Measurements from ENCODE around the gene C11orf21.

DNA sequence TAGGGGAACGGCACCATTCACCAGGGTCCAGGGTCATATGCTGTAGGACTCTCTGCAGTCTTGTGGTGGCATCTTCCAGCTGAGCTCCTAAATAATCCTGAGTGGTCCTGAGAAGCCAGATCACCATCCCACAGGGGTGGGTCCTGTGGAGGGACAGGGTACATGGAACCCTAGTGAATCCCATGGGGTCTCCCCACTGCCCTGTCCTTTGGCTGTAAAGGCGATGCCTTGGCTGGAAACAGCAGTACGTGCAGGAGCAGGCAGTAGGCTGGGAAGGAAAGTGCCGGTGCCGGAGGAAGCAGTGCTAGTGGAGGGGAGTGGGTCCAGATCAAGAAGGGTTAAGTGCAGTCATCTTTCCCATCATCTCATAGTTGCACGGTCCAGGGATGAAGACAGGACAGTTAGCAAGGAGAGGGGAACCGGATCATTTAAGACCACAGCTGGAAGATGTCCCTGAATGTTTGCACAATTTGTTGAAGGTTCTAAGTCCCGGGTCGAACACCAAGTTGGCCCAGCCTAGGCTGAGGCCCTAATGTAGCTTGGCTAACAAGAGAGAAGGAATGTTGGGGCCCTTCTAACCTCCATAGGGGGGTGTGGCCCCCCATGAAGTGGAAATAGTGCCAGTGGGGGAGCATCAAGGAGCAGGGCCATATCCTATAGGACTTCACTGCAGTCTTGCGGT is 18.2 kb upstream of the C11orf21 start:
- TF ChIP-seq, protein P1, sequence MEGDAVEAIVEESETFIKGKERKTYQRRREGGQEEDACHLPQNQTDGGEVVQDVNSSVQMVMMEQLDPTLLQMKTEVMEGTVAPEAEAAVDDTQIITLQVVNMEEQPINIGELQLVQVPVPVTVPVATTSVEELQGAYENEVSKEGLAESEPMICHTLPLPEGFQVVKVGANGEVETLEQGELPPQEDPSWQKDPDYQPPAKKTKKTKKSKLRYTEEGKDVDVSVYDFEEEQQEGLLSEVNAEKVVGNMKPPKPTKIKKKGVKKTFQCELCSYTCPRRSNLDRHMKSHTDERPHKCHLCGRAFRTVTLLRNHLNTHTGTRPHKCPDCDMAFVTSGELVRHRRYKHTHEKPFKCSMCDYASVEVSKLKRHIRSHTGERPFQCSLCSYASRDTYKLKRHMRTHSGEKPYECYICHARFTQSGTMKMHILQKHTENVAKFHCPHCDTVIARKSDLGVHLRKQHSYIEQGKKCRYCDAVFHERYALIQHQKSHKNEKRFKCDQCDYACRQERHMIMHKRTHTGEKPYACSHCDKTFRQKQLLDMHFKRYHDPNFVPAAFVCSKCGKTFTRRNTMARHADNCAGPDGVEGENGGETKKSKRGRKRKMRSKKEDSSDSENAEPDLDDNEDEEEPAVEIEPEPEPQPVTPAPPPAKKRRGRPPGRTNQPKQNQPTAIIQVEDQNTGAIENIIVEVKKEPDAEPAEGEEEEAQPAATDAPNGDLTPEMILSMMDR (IDR thresholded peaks at IDR 0.05): no peak
- TF ChIP-seq POLR2A (IDR thresholded peaks at IDR 0.05): no peak
